GM19043 (cell line): ENCODE data around the gene ESPN.
"Not testable (repeated sequence)": the region's sequence is repeated elsewhere in the genome, so short reads cannot be mapped to it uniquely, and the experiment has no call there.

ENCODE experiments used
- ATAC-seq: cut with Tn5 transposase; IDR thresholded peaks from one replicate; pipeline ENCODE4 v1.9.1; 2021; ENCODE audit warnings: low read depth; ENCODE audit not compliant: unreplicated experiment

The ESPN gene

GRCh38 chr1:6445929-6446328, 21.4 kb downstream of the ESPN start:
- ATAC-seq: not testable (repeated sequence)

GRCh38 chr1:6446665-6447015, 22.1 kb downstream of the ESPN start:
- ATAC-seq: no peak

GRCh38 chr1:6447016-6447817, 22.6 kb downstream of the ESPN start:
- no peak for ATAC-seq

GRCh38 chr1:6447818-6448748, 23.5 kb downstream of the ESPN start:
- ATAC-seq: no peak

- no peak for ATAC-seq
These were observed 24.4 kb downstream of the ESPN start for GRCh38 chr1:6448749-6449631.

GRCh38 chr1:6450005-6450450, 25.5 kb downstream of the ESPN start:
- ATAC-seq: no peak

DNA sequence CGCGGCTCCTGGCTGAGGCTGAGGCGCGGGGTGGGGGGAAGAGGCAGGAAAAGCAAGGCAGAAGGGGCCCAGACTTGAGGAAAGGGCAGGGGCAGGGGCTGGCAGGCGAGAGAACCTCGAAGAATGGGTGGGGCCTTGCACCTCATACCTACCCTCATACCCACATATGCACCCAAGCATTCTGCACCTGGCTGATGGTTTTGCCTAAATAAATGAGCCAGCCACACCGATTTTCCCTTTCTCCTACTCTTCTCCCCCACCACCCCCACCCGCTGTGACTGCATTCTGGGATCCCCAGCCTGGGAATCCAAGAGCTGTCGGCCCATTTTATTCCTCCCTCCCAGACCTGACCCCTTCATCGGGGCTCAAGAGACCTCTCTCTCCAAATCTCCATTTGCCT, 25.9 kb downstream of the ESPN start:
- not testable (repeated sequence) for ATAC-seq

- no peak for ATAC-seq
These were observed 26.4 kb downstream of the ESPN start for GRCh38 chr1:6450943-6451373.

DNA sequence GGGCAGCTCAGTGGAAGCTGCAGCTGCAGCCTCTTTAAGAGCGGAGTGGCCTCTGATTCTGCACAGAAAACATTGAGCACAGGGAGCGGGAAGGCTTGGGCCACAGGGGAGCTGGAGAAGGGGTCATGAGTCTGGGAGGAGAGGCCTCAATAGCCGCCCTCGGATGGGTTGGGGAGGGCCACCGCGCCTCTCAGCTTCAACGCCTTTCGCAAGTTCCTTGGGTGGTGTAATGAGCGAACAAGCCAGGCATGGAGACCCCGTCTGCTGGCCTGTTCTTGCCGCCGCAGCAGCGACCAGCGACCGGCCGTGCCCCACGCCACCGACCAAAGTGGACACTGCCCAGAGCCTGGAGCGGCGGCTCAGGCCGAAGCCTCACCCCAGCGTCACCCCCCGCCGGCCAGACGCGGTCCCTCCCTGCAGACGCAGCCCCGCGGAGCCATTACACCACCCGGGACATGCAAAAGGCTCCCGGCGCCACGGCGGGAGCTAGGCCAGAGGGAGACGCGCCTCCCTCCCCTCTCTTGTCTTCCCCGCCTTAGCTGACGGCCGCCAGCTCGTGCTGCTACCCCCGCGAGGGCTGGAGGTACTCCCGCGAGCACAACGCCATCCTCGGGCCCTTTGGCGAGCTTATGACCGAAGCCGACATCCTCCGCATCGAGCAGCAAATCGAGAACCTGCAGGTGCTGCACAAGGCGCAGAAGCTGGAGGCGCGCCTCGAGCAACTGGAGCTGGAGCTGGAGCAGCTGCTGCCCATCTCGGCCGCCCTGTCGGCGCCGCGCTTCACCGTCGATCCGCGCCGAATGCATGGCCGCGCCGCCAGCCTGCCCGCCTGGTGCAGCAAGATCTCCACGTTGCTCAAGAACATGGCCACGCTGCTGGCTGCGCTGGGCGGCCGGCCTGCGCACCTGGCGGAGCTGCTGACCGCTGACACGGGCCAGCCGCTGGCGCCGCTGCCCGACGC, 29.6 kb downstream of the ESPN start:
- ATAC-seq: not testable (repeated sequence)

- no peak for ATAC-seq
These were observed 30.5 kb downstream of the ESPN start for GRCh38 chr1:6454856-6455751.

- ATAC-seq: not testable (repeated sequence)
These were observed 31.4 kb downstream of the ESPN start for GRCh38 chr1:6455752-6456520.

- ATAC-seq: no peak
These were observed 32.4 kb downstream of the ESPN start for GRCh38 chr1:6456800-6457466.

DNA sequence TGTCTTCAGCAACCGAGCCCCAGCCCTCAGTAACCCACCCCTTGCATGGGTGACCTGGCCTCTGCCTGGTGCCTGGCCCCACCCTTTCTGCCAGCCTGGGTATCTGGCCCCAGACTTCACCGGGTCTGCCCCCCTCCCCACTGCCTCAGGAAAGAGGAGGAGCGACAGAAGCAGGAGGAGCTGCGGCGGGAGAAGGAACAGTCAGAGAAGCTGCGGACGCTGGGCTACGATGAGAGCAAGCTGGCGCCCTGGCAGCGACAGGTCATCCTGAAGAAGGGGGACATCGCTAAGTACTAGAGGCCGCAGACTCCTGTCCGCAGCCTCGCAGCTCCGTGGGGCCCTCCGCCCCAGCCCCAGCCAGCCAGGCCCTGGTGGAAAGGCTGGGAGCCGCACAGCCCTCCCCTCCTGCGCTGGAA, 35.3 kb downstream of the ESPN start:
- ATAC-seq: no peak

DNA sequence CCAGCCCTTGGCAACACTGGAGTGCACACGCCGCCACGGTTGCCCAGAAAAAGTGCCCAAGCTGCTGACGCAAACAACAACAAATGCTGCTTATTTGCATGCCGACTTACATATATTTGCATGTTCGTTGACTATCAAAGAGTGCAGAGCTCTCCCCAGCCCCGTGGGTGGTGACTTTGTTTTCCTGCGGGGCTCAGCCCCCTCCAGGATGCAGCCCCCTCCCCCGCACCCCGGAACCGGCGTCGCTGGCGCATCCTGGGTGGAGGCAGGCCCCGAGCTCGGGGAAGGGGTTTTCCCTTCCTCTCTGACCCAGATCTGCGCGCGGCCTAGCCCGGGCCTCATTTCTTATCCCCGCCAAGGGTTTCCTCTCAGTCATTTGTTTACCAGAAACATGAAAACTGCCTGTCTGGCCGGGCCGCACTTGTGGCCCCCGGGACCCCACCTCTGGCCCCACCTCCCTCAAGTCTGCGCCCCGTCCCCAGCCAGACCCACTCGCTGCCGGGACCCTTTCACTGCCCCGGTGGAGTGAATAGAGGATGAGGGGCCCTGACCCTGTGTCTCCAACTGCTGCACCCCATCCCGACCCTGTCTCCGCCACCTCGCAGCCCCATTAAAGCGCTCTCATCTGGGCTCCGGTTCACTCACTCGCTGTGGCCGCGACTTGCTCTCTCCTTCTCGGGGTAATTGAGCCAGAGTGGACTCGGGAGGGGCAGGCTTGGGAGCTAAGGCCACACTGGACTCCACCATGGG, 35.9 kb downstream of the ESPN start:
- no peak for ATAC-seq

DNA sequence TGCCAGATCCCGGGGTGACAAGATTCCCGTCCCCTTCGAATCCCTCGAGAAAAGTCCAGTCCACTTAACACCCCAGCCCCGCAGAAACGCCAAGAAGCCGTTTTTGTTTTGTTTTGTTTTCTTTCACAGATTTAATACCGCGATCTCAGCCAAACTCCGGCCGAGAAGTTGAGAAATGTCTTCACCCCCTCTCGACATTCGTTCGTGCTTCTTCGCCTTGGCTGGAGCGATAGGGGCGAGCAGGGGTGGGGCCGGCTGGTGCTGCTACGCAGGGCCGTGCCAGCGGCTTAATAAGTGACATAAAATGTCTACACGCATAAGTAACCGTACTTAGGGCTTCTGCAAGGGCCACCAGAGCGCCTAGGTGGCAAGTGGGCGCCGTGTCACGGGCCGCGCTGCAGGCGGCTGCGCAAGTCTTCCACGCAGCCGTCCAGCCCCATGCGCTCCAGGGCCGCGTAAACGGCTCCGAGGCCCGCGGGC, 36.5 kb downstream of the ESPN start:
- no peak for ATAC-seq
